NCI-H526 (cell line): ENCODE results near the gene FAM200A.
A peak's percentile ranks its signal among the peaks of the same experiment; 100 is the strongest.

Experiments used
- DNase-seq, 2 experiments: peaks; one replicate each; lab custom pipeline; 2025; lab: John Stamatoyannopoulos, UW

Gene FAM200A

GRCh38 chr7:99504281-99504602 lies 47.7 kb downstream of the FAM200A start:
- DNase-seq = no peak

GRCh38 chr7:99501236-99501635 lies 50.7 kb downstream of the FAM200A start:
- DNase-seq = peak in 1 of 2 experiments; percentile 9

GRCh38 chr7:99500637-99501009 lies 51.3 kb downstream of the FAM200A start:
- DNase-seq = no peak

GRCh38 chr7:99499721-99500636 lies 51.9 kb downstream of the FAM200A start, which contains the start of gene ZNF394:
TSS of gene ZNF394 (minus strand) at chr7:99500281. CDS start at chr7:99500093, 188 bp downstream.
- peak; percentile 93 to 98 for DNase-seq

- DNase-seq = no peak
Observed at GRCh38 chr7:99499371-99499720, 52.6 kb downstream of the FAM200A start.

GRCh38 chr7:99498546-99498944 lies 53.4 kb downstream of the FAM200A start:
- DNase-seq = peak in 1 of 2 experiments; percentile 22

- no peak for DNase-seq
Observed at GRCh38 chr7:99497766-99498545, 54.0 kb downstream of the FAM200A start.
